Body of pancreas (tissue), 4 donors: ENCODE results near the gene SIPA1L3.

ENCODE experiments used
- POLR2A ChIP-seq, 3 donors: fragments of 450-650 bp; IDR thresholded peaks; one replicate each; pipeline ENCODE4 v1.6.1; 2016; ENCODE audit warnings: antibody characterized with exemption in 3 of 3, mild to moderate bottlenecking in 2 of 3
- TF ChIP-seq, protein P1 (sequence below), 7 experiments: fragments of 450-650 bp in 4 of 7; fragments of 200-600 bp in 3 of 7; sonication (generic) in 3 of 7; IDR thresholded peaks; one replicate each; pipeline ENCODE4 v1.5.1; 2016 to 2019; ENCODE audit warnings: antibody characterized with exemption in 7 of 7

- TF ChIP-seq, protein P1, sequence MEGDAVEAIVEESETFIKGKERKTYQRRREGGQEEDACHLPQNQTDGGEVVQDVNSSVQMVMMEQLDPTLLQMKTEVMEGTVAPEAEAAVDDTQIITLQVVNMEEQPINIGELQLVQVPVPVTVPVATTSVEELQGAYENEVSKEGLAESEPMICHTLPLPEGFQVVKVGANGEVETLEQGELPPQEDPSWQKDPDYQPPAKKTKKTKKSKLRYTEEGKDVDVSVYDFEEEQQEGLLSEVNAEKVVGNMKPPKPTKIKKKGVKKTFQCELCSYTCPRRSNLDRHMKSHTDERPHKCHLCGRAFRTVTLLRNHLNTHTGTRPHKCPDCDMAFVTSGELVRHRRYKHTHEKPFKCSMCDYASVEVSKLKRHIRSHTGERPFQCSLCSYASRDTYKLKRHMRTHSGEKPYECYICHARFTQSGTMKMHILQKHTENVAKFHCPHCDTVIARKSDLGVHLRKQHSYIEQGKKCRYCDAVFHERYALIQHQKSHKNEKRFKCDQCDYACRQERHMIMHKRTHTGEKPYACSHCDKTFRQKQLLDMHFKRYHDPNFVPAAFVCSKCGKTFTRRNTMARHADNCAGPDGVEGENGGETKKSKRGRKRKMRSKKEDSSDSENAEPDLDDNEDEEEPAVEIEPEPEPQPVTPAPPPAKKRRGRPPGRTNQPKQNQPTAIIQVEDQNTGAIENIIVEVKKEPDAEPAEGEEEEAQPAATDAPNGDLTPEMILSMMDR (IDR thresholded peaks at IDR 0.05) = no peak
- TF ChIP-seq POLR2A (IDR thresholded peaks at IDR 0.05) = no peak
These were observed 163.6 kb downstream of the SIPA1L3 start for GRCh38 chr19:38070573-38070972.
